Measurements from ENCODE around the gene INPP4B.

DNA sequence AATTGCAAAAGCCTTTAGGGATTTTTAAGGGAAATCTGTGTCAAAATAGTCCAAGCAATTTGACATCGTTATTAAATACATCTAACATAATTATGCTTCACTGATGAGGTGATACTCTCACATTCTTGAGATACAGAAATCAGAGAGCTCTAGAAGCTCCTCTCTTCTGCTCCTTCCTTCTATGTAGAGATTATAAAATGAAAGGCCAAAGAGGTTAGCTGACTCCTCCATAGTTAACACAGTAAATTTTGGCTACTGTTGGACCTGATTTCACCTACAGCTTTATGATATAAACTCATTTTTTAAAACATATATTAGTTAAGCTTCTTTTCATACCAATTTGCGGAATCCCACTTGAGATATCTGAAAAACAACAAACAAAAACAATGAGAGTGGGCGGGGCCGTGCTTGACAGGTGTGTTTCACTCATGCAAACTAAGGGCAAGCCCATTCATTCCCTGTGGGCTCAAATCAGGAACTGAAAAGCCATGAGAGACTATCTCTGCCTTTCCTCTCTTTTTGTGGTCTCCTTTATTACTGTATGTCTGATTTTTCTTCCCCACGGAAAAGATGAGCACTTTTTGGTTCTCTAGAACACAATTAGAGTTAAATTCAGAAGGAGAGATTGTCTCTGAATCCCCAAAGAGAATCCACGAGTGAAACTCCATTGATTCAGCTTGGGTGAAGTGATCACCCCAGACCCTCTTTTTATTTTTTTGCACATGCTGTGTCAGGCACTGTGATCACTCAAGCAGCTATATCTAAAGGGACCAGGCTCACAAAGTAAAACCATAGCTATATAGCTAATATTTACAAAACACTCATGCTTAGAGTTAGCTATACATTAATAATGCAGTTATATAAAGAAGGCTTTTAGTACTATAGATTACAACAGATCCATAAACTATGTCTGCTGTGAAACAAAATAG is 643.4 kb downstream of the INPP4B start:
- TF ChIP-seq, protein P1, sequence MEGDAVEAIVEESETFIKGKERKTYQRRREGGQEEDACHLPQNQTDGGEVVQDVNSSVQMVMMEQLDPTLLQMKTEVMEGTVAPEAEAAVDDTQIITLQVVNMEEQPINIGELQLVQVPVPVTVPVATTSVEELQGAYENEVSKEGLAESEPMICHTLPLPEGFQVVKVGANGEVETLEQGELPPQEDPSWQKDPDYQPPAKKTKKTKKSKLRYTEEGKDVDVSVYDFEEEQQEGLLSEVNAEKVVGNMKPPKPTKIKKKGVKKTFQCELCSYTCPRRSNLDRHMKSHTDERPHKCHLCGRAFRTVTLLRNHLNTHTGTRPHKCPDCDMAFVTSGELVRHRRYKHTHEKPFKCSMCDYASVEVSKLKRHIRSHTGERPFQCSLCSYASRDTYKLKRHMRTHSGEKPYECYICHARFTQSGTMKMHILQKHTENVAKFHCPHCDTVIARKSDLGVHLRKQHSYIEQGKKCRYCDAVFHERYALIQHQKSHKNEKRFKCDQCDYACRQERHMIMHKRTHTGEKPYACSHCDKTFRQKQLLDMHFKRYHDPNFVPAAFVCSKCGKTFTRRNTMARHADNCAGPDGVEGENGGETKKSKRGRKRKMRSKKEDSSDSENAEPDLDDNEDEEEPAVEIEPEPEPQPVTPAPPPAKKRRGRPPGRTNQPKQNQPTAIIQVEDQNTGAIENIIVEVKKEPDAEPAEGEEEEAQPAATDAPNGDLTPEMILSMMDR (IDR thresholded peaks at IDR 0.05) = no peak
- TF ChIP-seq POLR2A (IDR thresholded peaks at IDR 0.05) = no peak

All from testis (tissue), 2 donors.